Calu3 (cell line): ENCODE data around the gene SPATS2. TPM values are rescaled to one million over a fixed set of nuclear protein-coding genes. Genes with fewer than 3 reads are reported as not detected.

Source experiments
- BruUV-seq: library from RNA; stranded (reverse); fragments of 400-500 nt; replicated peaks from 2 replicates; lab custom pipeline; 2021; lab: Mats Ljungman, UMichigan
- CTCF ChIA-PET: fragments of 300-600 bp; sonication (Branson Sonifier 250); formaldehyde crosslinking; loops from one replicate; lab custom pipeline; 2022; ENCODE audit warnings: antibody characterized with exemption; lab: Charles Lee
- DNase-seq: peaks from one replicate; pipeline ENCODE4 v3.0.0; 2022
- H3K27ac Mint-ChIP-seq: one replicate; pipeline ENCODE4 v1.8.0; 2022; ENCODE audit warnings: mixed read lengths; ENCODE audit not compliant: unreplicated experiment
- H3K27me3 Mint-ChIP-seq: one replicate; pipeline ENCODE4 v1.8.0; 2022; ENCODE audit warnings: mixed read lengths; ENCODE audit not compliant: unreplicated experiment
- H3K36me3 Mint-ChIP-seq: one replicate; pipeline ENCODE4 v1.8.0; 2022; ENCODE audit warnings: mild to moderate bottlenecking, moderate library complexity, mixed read lengths; ENCODE audit not compliant: insufficient read depth, unreplicated experiment
- H3K4me1 Mint-ChIP-seq: one replicate; pipeline ENCODE4 v1.8.0; 2022; ENCODE audit warnings: mild to moderate bottlenecking, low read depth, mixed read lengths; ENCODE audit not compliant: unreplicated experiment
- H3K4me3 Mint-ChIP-seq: one replicate; pipeline ENCODE4 v1.8.0; 2022; ENCODE audit warnings: mild to moderate bottlenecking, low read depth, moderate library complexity, mixed read lengths; ENCODE audit not compliant: unreplicated experiment
- H3K9me3 Mint-ChIP-seq: one replicate; pipeline ENCODE4 v1.8.0; 2022; ENCODE audit warnings: low read depth, mixed read lengths; ENCODE audit not compliant: unreplicated experiment
- CTCF ChIP-seq: fragments of 200-600 bp; IDR thresholded peaks from one replicate; pipeline ENCODE4 v1.8.0; 2022; ENCODE audit warnings: antibody characterized with exemption; ENCODE audit not compliant: unreplicated experiment
- intact Hi-C: fragments of 100-400 bp; cut with micrococcal nuclease; formaldehyde crosslinking; loops from one replicate; pipeline ENCODE4 v1.10.0; 2022; ENCODE audit not compliant: unreplicated experiment
- total RNA-seq: library from RNA; stranded (reverse); gene quantifications from 2 replicates; pipeline ENCODE4 v1.2.3, GENCODE V29; 2022

The SPATS2 gene
- total RNA-seq, 1 experiment from 2014 or later: 23.2 TPM

- intact Hi-C loops: no loop called here
- H3K27ac Mint-ChIP-seq: no peak overlapping the region
Observed at GRCh38 chr12:49554266-49554665, 187.0 kb downstream of the SPATS2 start.

GRCh38 chr12:49555631-49556390, 188.5 kb downstream of the SPATS2 start:
- no TSS peak for BruUV-seq
- Mint-ChIP-seq H3K9me3 (no peaks in the 10 kb centered on the region), H3K27me3 (peaks cover 14% of the 10 kb centered on the region), H3K27ac (no peak overlapping the region), H3K4me3 (no peak overlapping the region), H3K4me1 (no peaks in the 10 kb centered on the region), H3K36me3 (peaks cover 17% of the 10 kb centered on the region)
- TF ChIP-seq CTCF: no peak
- no peak for DNase-seq
- intact Hi-C loops: no loop called here
- CTCF ChIA-PET: interaction anchor here (0.6 kb wide), 1 partner anchor 63 kb away, joined by 3 read pairs; no protein-coding TSS in a partner anchor

More at GRCh38 chr12:49554266-49554665, 187.0 kb downstream of the SPATS2 start:
- H3K27me3 Mint-ChIP-seq: peaks cover 24% of the 10 kb centered on the region
- H3K9me3 Mint-ChIP-seq: no peaks in the 10 kb centered on the region
- peaks cover 11% of the 10 kb centered on the region for H3K36me3 Mint-ChIP-seq
- no peaks in the 10 kb centered on the region for H3K4me1 Mint-ChIP-seq
- no peak for TF ChIP-seq CTCF
- H3K4me3 Mint-ChIP-seq: no peak overlapping the region
- CTCF ChIA-PET: interaction anchor here (0.8 to 2.4 kb wide), 4 partner anchors 26 to 257 kb away, joined by 3 to 21 read pairs (median 8); no protein-coding TSS in a partner anchor
- no TSS peak for BruUV-seq
- DNase-seq: no peak

- no peak overlapping the region for H3K27ac Mint-ChIP-seq
- CTCF ChIA-PET: interaction anchor here (0.6 kb wide), 1 partner anchor 46 kb away, joined by 5 read pairs; no protein-coding TSS in a partner anchor
- no peak for DNase-seq
- no peak overlapping the region for H3K4me3 Mint-ChIP-seq
- no peak for TF ChIP-seq CTCF
- intact Hi-C loops: no loop called here
- H3K9me3 Mint-ChIP-seq: no peaks in the 10 kb centered on the region
- H3K36me3 Mint-ChIP-seq: peaks cover 20% of the 10 kb centered on the region
- H3K4me1 Mint-ChIP-seq: no peaks in the 10 kb centered on the region
- no TSS peak for BruUV-seq
- H3K27me3 Mint-ChIP-seq: peaks cover 12% of the 10 kb centered on the region
Observed at GRCh38 chr12:49556391-49557186, 189.3 kb downstream of the SPATS2 start.

GRCh38 chr12:49557187-49557916, 190.1 kb downstream of the SPATS2 start:
- CTCF ChIA-PET: interaction anchor here (0.5 to 1.1 kb wide), 3 partner anchors 47 to 199 kb away, joined by 3 to 5 read pairs (median 3); no protein-coding TSS in a partner anchor
- Mint-ChIP-seq H3K9me3 (no peaks in the 10 kb centered on the region), H3K27ac (no peak overlapping the region), H3K4me3 (no peak overlapping the region), H3K27me3 (peaks cover 7% of the 10 kb centered on the region), H3K36me3 (peaks cover 17% of the 10 kb centered on the region), H3K4me1 (no peaks in the 10 kb centered on the region)
- no peak for TF ChIP-seq CTCF
- intact Hi-C loops: no loop called here
- no peak for DNase-seq
- no TSS peak for BruUV-seq
